Activated CD4-positive, alpha-beta T cell treated with anti-CD3 and anti-CD28 coated beads, Interleukin-2, amount 10 ng/mL, durations not matched to agents 7 days and 5 days (primary cell): ENCODE results near the gene CCDC186. TPM values are rescaled to one million over a fixed set of nuclear protein-coding genes. Genes with fewer than 3 reads are reported as not detected.
A peak's percentile ranks its signal among the peaks of the same experiment; 100 is the strongest.

Experiments used
- CTCF ChIA-PET: fragments of 350-600 bp; sonication (Branson Sonifier 250); formaldehyde crosslinking; loops from one replicate; lab custom pipeline; 2021; ENCODE audit warnings: antibody characterized with exemption; lab: Charles Lee
- POLR2A ChIA-PET: fragments of 350-600 bp; sonication (Branson Sonifier 250); formaldehyde crosslinking; loops from one replicate; lab custom pipeline; 2021; ENCODE audit warnings: antibody characterized with exemption; lab: Charles Lee
- DNase-seq: peaks from one replicate; pipeline ENCODE4 v3.0.0-alpha.2; 2020
- H3K27ac Mint-ChIP-seq: one replicate; pipeline ENCODE4 v1.8.0; 2021; ENCODE audit warnings: mild to moderate bottlenecking, moderate library complexity, mixed read lengths
- H3K27me3 Mint-ChIP-seq: one replicate; pipeline ENCODE4 v1.8.0; 2021; ENCODE audit warnings: mixed read lengths
- H3K36me3 Mint-ChIP-seq: one replicate; pipeline ENCODE4 v1.8.0; 2021; ENCODE audit warnings: low read depth, mixed read lengths
- H3K4me1 Mint-ChIP-seq: one replicate; pipeline ENCODE4 v1.8.0; 2021; ENCODE audit warnings: mixed read lengths
- H3K4me3 Mint-ChIP-seq: one replicate; pipeline ENCODE4 v1.8.0; 2021; ENCODE audit warnings: mild to moderate bottlenecking, moderate library complexity, mixed read lengths
- H3K9me3 Mint-ChIP-seq: one replicate; pipeline ENCODE4 v1.8.0; 2021; ENCODE audit warnings: mixed read lengths
- total RNA-seq, 2 experiments: library from RNA; stranded (reverse); gene quantifications; one replicate each; pipeline ENCODE4 v1.2.3, GENCODE V29; 2021

Gene CCDC186
- total RNA-seq, 2 experiments from 2014 or later, result 16.0 to 18.6 TPM

DNA sequence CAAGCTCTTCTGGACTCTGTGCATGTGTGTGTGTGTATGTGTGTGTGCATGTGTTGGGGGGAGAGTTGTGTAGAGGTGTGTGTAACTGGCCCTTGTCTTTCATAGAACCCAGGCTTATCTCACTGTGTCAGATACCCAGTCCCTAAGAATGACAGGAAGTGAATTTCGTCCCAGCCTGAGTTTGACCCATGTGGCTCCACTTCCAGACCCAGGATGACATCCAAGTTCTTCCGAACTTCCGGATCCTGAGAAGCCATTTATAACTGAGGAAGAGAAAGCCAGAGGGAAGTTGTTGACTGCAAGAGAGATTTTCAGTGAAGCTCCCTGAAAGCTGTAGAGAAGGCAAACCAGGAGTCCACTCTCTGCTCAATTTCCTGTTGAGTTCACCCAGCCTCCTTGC lies 77.1 kb downstream of the CCDC186 start:
- CTCF ChIA-PET, result interaction anchor here (0.9 kb wide), 1 partner anchor 9 kb away, joined by 5 read pairs; no protein-coding TSS in a partner anchor
- POLR2A ChIA-PET, result no interaction called here
- DNase-seq, result no peak
- Mint-ChIP-seq H3K9me3 (peaks cover 6% of the 10 kb centered on the region), H3K4me1 (peaks cover 42% of the 10 kb centered on the region), H3K27ac (no peak overlapping the region), H3K4me3 (no peak overlapping the region), H3K36me3 (no peaks in the 10 kb centered on the region), H3K27me3 (peaks cover 41% of the 10 kb centered on the region)

DNA sequence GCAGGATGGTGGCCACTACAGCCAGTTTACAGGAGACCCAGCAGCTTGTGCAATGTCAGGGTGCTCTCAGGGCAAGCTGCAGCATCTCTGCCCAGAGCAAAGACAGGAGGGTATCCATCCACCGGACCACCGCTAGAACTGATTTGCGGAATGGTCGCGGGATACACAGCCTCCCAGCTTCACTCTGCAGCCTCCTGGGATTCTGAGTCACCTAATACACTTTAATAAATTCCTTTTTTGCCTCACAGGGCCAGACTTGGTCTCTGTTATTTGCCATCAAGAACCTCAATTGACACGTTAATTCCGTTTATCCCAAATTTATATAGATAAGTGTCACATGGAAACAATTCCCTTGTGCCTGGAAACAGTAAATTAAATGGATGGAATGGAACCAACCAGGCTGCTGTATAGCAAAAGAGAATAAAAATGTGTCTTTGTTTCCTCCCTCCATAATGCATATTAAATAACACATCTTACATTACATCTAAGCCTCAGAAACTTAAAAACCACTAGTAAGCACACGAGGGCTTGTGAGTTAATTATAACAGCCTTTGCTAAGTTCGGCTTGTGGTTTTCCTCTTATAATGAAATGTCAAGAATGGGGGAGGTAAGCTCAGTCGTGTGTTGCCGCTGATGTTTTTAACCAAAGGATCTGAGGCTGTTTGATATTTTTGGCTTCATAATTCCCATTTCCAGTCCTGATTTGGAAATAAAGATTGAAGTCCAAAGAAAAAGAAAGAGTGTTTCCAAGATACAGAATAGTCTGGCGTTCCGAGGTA lies 78.3 kb downstream of the CCDC186 start:
- ChIA-PET POLR2A (no interaction called here), CTCF (interaction anchor here (0.9 to 1.6 kb wide), 2 partner anchors 8 to 36 kb away, joined by 4 to 5 read pairs; no protein-coding TSS in a partner anchor)
- H3K27ac Mint-ChIP-seq, result no peak overlapping the region
- peaks cover 34% of the 10 kb centered on the region for H3K4me1 Mint-ChIP-seq
- peaks cover 6% of the 10 kb centered on the region for H3K9me3 Mint-ChIP-seq
- H3K36me3 Mint-ChIP-seq, result no peaks in the 10 kb centered on the region
- H3K4me3 Mint-ChIP-seq, result no peak overlapping the region
- peaks cover 31% of the 10 kb centered on the region for H3K27me3 Mint-ChIP-seq
- no peak for DNase-seq

DNA sequence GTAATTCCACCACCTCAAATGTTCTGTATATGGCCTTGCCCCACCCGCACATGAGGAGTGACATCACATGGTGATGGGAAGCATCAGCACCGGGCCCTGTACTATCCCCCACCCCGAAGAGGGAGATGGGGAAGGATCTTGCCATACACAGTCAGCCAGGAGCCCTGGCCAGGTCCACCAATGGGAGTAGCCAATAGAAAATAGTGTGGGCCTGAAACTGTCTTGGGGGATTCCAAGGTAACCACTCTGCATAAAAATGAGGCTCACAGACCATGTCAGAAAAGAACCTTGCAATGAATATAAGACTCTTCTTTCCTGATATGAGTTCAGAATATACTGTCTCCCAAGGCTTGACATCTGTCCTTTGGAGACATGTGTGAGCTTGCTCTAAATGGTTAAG lies 79.2 kb downstream of the CCDC186 start:
- Mint-ChIP-seq H3K4me3 (no peak overlapping the region), H3K36me3 (no peaks in the 10 kb centered on the region), H3K27me3 (peaks cover 22% of the 10 kb centered on the region), H3K27ac (no peak overlapping the region), H3K4me1 (peaks cover 24% of the 10 kb centered on the region), H3K9me3 (peaks cover 6% of the 10 kb centered on the region)
- POLR2A ChIA-PET, result no interaction called here
- CTCF ChIA-PET, result no interaction called here
- DNase-seq, result no peak

DNA sequence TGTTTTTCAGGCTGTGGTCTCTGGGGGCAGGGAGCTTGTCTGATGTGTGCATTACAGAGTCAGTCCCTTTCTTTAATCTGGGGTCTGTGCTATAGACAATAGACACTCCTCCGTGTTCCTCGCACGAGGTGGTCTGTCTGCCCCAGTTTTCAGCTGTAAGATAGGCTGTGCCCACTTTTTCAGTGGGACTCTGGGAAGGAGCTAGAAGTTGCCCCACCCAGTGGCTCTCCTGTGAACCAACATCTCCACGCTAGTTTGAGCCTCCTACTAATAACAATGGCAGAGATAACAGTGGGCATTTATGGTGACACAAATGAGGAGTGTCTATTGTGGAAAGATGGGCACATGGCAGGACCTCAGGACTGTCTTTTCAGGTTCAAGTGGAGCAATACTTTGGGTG lies 86.3 kb downstream of the CCDC186 start:
- ChIA-PET POLR2A (no interaction called here), CTCF (interaction anchor here (0.6 to 1.2 kb wide), 2 partner anchors 9 to 70 kb away, joined by 4 to 5 read pairs; no protein-coding TSS in a partner anchor)
- H3K36me3 Mint-ChIP-seq, result no peaks in the 10 kb centered on the region
- H3K4me1 Mint-ChIP-seq, result no peaks in the 10 kb centered on the region
- H3K4me3 Mint-ChIP-seq, result no peak overlapping the region
- H3K27me3 Mint-ChIP-seq, result peaks cover 7% of the 10 kb centered on the region
- no peak overlapping the region for H3K27ac Mint-ChIP-seq
- no peak for DNase-seq
- H3K9me3 Mint-ChIP-seq, result no peaks in the 10 kb centered on the region

DNA sequence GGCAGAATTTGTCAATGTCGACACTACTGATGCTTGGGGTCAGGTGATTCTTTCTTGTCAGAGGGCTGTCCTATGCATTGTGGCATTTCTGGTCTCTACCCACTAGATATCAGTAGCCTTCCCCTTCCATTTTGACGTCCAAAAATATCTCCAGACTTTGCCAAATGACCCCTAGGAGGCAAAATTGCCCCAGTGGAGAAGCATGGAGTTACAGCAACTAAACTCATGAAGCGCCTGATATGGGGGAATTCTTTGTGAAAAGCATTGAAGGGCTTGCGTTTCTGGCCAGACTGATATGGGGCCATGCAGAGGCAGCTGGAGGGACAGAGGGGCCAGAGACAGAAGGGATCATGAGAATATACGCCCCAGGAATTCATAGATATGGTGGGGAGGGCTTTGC lies 86.7 kb downstream of the CCDC186 start:
- H3K4me3 Mint-ChIP-seq, result no peak overlapping the region
- H3K27me3 Mint-ChIP-seq, result peaks cover 9% of the 10 kb centered on the region
- CTCF ChIA-PET, result interaction anchor here (1.2 kb wide), 1 partner anchor 9 kb away, joined by 5 read pairs; no protein-coding TSS in a partner anchor
- DNase-seq, result no peak
- no peaks in the 10 kb centered on the region for H3K9me3 Mint-ChIP-seq
- POLR2A ChIA-PET, result no interaction called here
- H3K27ac Mint-ChIP-seq, result no peak overlapping the region
- no peaks in the 10 kb centered on the region for H3K36me3 Mint-ChIP-seq
- H3K4me1 Mint-ChIP-seq, result no peaks in the 10 kb centered on the region

DNA sequence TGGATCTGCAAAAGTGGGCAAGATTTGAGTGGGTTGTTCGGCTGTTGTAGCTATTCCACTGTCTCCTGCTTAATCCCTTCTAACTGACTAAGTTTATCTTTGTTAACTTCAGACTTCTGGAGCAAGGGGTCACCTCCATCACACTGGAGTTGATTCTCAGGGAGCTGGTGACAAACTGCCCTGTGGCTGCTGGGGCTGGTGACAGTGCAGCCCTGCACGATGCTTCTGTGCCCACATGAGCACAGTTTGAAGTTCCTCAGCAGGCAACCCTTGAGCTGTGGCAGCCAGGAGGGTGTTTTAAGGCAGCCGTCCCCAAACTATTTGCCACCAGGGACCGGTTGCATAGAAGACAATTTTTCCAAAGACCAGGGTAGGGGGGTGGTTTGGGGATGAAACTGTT lies 89.8 kb downstream of the CCDC186 start:
- peaks cover 24% of the 10 kb centered on the region for H3K27me3 Mint-ChIP-seq
- DNase-seq, result peak; percentile 42
- CTCF ChIA-PET, result interaction anchor here (0.9 to 1.2 kb wide), 2 partner anchors 11 to 15 kb away, joined by 4 read pairs; no protein-coding TSS in a partner anchor
- no peak overlapping the region for H3K27ac Mint-ChIP-seq
- no peaks in the 10 kb centered on the region for H3K9me3 Mint-ChIP-seq
- no peaks in the 10 kb centered on the region for H3K36me3 Mint-ChIP-seq
- H3K4me1 Mint-ChIP-seq, result no peaks in the 10 kb centered on the region
- no peak overlapping the region for H3K4me3 Mint-ChIP-seq
- POLR2A ChIA-PET, result no interaction called here

DNA sequence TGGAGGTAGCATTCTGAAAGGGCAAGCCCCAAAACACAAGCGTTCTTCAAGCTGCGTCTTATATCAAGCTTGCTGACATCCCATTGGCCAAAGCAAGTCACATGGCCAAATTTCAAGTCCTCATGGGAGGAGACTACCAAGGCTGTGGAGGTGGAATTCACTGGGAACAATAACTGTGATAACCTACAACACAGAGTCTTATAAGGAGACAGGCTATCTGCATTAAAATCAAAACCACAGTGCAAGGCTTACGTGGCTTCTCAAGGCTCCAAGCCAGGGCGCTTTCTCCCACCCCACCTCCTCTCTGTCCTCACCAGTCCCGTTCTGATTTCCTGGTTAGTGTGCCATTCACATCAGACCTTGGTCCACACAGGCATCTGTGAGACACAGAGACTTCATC lies 91.0 kb downstream of the CCDC186 start:
- no peaks in the 10 kb centered on the region for H3K9me3 Mint-ChIP-seq
- CTCF ChIA-PET, result interaction anchor here (1.0 kb wide), 1 partner anchor 12 kb away, joined by 4 read pairs; no protein-coding TSS in a partner anchor
- no peaks in the 10 kb centered on the region for H3K36me3 Mint-ChIP-seq

DNA sequence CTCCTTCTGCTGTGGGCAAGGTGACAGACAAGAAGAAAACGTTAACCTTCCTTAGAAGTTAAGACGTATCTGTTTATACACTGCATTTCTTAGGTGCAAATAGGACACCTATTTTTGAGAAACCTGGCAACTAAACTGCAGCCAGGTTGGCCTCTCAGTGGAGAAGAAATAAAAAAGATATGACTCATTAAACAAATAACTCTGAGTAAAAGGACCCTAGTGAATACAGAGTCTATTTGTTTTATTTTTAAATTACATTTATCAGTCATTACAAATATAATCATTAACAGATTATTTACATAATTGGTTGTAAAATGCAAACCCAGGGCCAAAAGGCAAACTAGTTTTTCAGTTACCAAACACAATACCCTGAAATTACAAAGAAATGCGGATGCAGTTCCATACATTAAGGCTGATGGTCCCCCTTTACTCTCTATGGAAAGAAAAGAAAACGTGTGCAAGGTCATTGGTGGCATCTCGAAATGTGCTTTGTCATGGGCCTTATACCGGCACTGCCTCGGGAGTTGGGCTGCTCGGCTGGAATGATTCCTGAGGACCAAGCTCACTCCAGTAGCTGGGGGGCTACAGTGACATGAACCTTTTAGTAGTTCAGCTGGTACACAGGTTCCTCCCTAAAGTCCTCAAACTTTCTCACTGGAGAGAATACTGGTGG lies 92.0 kb downstream of the CCDC186 start:
- no peaks in the 10 kb centered on the region for H3K36me3 Mint-ChIP-seq
- no peak overlapping the region for H3K27ac Mint-ChIP-seq
- no peak overlapping the region for H3K4me3 Mint-ChIP-seq
- peaks cover 21% of the 10 kb centered on the region for H3K27me3 Mint-ChIP-seq
- H3K9me3 Mint-ChIP-seq, result no peaks in the 10 kb centered on the region
- POLR2A ChIA-PET, result no interaction called here
- H3K4me1 Mint-ChIP-seq, result no peaks in the 10 kb centered on the region
- DNase-seq, result no peak
- CTCF ChIA-PET, result interaction anchor here (0.5 to 1.2 kb wide), 4 partner anchors 11 to 321 kb away, joined by 3 to 5 read pairs (median 4); no protein-coding TSS in a partner anchor

More for the DNA sequence above, 91.0 kb downstream of the CCDC186 start:
- H3K4me3 Mint-ChIP-seq, result no peak overlapping the region
- H3K4me1 Mint-ChIP-seq, result no peaks in the 10 kb centered on the region
- no peak overlapping the region for H3K27ac Mint-ChIP-seq
- peaks cover 21% of the 10 kb centered on the region for H3K27me3 Mint-ChIP-seq
- POLR2A ChIA-PET, result no interaction called here
- peak; percentile 36 for DNase-seq

DNA sequence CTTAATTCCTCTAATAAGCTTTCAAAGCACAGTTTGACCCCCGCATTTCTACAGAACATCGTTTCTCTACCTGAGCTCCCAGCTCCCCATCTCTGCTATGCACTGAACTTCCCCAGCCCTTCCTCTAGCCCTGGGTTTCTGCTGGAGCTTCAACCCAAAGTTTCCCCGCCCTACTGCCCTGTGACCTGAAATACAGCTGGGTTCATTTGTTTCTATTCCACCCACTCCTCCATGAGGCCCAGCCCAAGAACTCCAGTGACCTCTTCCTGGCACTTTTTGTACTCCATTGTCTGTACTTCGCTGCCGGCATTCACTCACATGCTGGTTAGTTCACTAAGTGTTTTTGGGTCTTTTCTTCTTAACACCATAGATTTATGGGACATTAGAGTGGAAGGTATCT lies 94.6 kb downstream of the CCDC186 start:
- peaks cover 4% of the 10 kb centered on the region for H3K9me3 Mint-ChIP-seq
- H3K36me3 Mint-ChIP-seq, result no peaks in the 10 kb centered on the region
- ChIA-PET CTCF (interaction anchor here (3.0 kb wide), 1 partner anchor 11 kb away, joined by 11 read pairs; no protein-coding TSS in a partner anchor), POLR2A (no interaction called here)
- DNase-seq, result no peak
- H3K4me1 Mint-ChIP-seq, result peaks cover 2% of the 10 kb centered on the region
- H3K27ac Mint-ChIP-seq, result no peak overlapping the region
- H3K27me3 Mint-ChIP-seq, result peaks cover 21% of the 10 kb centered on the region
- no peak overlapping the region for H3K4me3 Mint-ChIP-seq

DNA sequence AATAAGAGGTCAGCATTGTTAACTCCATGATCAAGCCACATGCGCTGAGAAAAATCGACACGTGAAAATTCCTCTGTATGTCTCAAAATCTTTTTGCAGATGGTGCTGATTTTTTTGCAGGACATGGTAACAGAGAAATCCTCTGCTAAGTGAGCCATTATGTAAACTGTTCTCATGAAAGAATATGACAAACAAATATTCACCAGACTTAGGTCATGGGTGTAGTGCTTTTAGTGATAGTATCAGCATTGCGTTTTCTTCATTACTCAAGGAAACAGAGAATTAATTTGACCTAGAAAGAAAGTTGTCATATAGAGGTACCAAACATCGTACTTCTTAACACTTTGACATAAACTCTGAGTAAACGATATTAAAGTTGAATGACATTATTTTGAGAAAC lies 95.7 kb downstream of the CCDC186 start:
- Mint-ChIP-seq H3K27me3 (peaks cover 21% of the 10 kb centered on the region), H3K9me3 (peaks cover 4% of the 10 kb centered on the region), H3K36me3 (no peaks in the 10 kb centered on the region), H3K4me3 (no peak overlapping the region), H3K4me1 (peaks cover 11% of the 10 kb centered on the region), H3K27ac (no peak overlapping the region)
- ChIA-PET POLR2A (no interaction called here), CTCF (interaction anchor here (3.0 kb wide), 1 partner anchor 10 kb away, joined by 11 read pairs; no protein-coding TSS in a partner anchor)
- DNase-seq, result no peak

DNA sequence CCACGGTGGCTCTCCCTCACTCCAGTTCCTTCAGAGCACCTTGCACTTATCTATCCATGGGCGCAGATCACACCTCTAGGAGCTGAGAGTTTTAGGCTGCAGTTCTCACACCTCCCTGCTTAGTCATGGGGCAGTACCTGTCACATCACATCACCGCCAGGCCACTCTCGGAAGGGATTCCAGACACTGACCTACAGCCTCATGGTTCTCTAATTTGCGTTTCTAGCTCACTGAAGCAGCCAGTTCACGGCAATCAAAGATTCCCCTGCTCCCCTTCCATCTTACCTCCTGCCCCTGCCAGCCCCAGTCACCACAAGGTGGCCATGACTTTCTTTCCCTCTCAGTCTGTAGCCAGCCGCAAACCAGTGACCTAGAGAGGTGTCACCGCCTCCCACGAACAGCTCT lies 96.2 kb downstream of the CCDC186 start:
- Mint-ChIP-seq H3K27me3 (peaks cover 19% of the 10 kb centered on the region), H3K9me3 (peaks cover 4% of the 10 kb centered on the region), H3K27ac (no peak overlapping the region), H3K36me3 (no peaks in the 10 kb centered on the region), H3K4me3 (no peak overlapping the region), H3K4me1 (peaks cover 16% of the 10 kb centered on the region)
- CTCF ChIA-PET, result interaction anchor here (3.0 kb wide), 1 partner anchor 10 kb away, joined by 11 read pairs; no protein-coding TSS in a partner anchor
- POLR2A ChIA-PET, result no interaction called here
- no peak for DNase-seq

DNA sequence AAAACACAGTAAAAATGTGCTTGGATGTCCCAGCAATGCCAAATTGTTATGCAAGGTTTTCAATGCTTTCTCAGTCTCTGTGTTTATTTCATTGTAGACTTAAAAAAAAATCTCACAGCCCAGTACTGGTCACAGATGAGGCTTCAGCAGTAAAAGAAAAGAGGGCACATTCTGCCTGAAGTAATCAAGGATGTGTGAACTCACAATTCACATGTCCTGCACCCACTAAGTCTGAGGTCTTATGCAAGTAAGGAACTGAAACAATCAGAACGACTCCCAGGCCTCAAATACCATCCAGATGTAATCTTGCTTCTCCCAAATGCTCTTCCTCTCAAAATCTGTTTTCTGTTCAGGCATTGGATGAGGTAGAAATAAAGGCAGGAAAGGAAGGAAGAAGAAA lies 96.7 kb downstream of the CCDC186 start:
- CTCF ChIA-PET, result interaction anchor here (3.0 kb wide), 1 partner anchor 9 kb away, joined by 11 read pairs; no protein-coding TSS in a partner anchor
- Mint-ChIP-seq H3K4me3 (no peak overlapping the region), H3K9me3 (peaks cover 4% of the 10 kb centered on the region), H3K27me3 (peaks cover 15% of the 10 kb centered on the region), H3K36me3 (no peaks in the 10 kb centered on the region), H3K27ac (no peak overlapping the region), H3K4me1 (peaks cover 16% of the 10 kb centered on the region)
- DNase-seq, result no peak
- POLR2A ChIA-PET, result no interaction called here

DNA sequence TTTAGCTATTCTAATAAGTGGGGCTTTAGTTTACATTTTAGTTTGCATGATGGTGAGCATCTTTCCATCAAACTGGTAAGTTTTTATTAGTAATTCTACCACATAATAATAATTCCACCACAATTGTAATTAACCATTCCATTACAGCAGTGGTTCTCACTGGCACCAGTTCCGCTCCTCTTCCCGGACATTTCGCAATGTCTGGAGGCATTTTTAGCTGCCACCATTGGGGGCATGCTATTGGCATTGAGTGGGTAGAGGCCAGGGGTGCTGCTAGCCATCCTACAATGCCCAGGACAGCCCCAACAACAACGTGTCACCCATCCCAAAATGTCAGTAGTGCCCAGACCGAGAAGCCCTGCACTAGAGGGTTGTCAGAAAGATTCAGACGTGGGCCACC lies 98.9 kb downstream of the CCDC186 start:
- Mint-ChIP-seq H3K27ac (no peak overlapping the region), H3K4me1 (peaks cover 20% of the 10 kb centered on the region), H3K27me3 (peaks cover 12% of the 10 kb centered on the region), H3K36me3 (no peaks in the 10 kb centered on the region), H3K9me3 (peaks cover 4% of the 10 kb centered on the region), H3K4me3 (no peak overlapping the region)
- ChIA-PET POLR2A (no interaction called here), CTCF (interaction anchor here (0.7 kb wide), 1 partner anchor 70 kb away, joined by 4 read pairs; no protein-coding TSS in a partner anchor)
- DNase-seq, result no peak
